ENCODE data around the gene UBR4. TPM values are rescaled to one million over a fixed set of nuclear protein-coding genes. Genes with fewer than 3 reads are reported as not detected.

The UBR4 gene
- total RNA-seq, 1 donor = 193 TPM

GRCh38 chr1:19054216-19054615 is 155.8 kb downstream of the UBR4 start:
- DNase-seq (ENCODE audit: low read depth) = no peak
- TF ChIP-seq CTCF (IDR thresholded peaks at IDR 0.05; ENCODE audit: insufficient read depth, low read depth, low read length) = no peak
- no peak overlapping the region for H3K4me3 ChIP-seq (ENCODE audit: low read depth, low read length)

GRCh38 chr1:19053486-19053885 is 156.6 kb downstream of the UBR4 start:
- no peak overlapping the region for H3K4me3 ChIP-seq (ENCODE audit: low read depth, low read length)
- TF ChIP-seq CTCF (IDR thresholded peaks at IDR 0.05; ENCODE audit: insufficient read depth, low read depth, low read length) = no peak
- DNase-seq (ENCODE audit: low read depth) = no peak

GRCh38 chr1:19049798-19050197 is 160.3 kb downstream of the UBR4 start:
- DNase-seq (ENCODE audit: low read depth) = no peak
- H3K4me3 ChIP-seq (ENCODE audit: low read depth, low read length) = no peak overlapping the region
- TF ChIP-seq CTCF (IDR thresholded peaks at IDR 0.05; ENCODE audit: insufficient read depth, low read depth, low read length) = no peak

- no peak for TF ChIP-seq CTCF (IDR thresholded peaks at IDR 0.05; ENCODE audit: insufficient read depth, low read depth, low read length)
- no peak for DNase-seq (ENCODE audit: low read depth)
- H3K4me3 ChIP-seq (ENCODE audit: low read depth, low read length) = no peak overlapping the region
Measured at GRCh38 chr1:19049128-19049768, 160.8 kb downstream of the UBR4 start.

- H3K4me3 ChIP-seq (ENCODE audit: low read depth, low read length) = no peak overlapping the region
- no peak for DNase-seq (ENCODE audit: low read depth)
- TF ChIP-seq CTCF (IDR thresholded peaks at IDR 0.05; ENCODE audit: insufficient read depth, low read depth, low read length) = no peak
Measured at GRCh38 chr1:19046972-19047731, 162.9 kb downstream of the UBR4 start.

- DNase-seq (ENCODE audit: low read depth) = no peak
- H3K4me3 ChIP-seq (ENCODE audit: low read depth, low read length) = no peak overlapping the region
- no peak for TF ChIP-seq CTCF (IDR thresholded peaks at IDR 0.05; ENCODE audit: insufficient read depth, low read depth, low read length)
Measured at GRCh38 chr1:19045898-19046880, 163.9 kb downstream of the UBR4 start.

All from fibroblast of villous mesenchyme (primary cell).